NAMALWA (cell line): Measurements from ENCODE around the gene FNDC3B.

Experiments used
- DNase-seq: peaks from one replicate; pipeline ENCODE4 v3.0.0-alpha.2; 2015; ENCODE audit warnings: low spot score

FNDC3B gene

GRCh38 chr3:172287937-172288477 is 248.6 kb downstream of the FNDC3B start:
- no peak for DNase-seq

DNA sequence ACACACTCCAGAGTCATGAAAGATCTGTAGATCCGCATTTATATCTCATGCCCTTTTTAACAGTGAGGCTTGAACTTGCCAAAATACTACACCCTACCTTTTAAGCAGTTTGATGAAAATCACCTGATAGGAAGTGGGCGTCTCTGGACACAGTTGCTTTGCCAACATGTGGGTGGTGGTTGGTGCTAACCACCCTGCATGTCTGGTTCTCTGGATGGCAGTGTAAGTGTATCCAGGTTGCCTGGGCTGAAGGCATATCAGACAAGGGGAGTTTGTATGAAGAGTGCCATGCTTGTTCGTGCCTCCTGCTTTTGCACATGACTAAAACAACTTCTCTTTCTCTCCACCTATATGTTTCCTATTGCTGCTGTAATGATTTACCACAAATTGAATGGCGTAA is 249.3 kb downstream of the FNDC3B start:
- DNase-seq, result no peak

DNA sequence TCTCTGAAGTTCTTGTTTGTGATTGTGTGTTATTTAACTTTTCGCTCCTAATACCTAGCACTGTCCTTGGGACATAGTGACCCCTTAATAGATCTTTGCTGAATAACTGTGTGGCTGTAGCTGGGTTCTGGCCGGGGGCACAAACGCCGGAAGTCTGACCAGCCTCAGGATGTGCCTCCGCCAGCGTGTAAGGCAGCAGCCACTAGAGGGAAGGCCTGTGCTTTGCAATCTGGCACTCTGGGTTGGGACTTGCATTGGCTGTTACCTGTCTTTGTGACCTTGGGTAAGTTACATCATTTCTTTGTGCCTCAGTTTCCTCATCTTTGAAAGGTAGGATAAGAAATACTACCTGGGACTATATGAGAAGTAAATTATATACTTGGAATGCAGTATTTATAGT is 250.2 kb downstream of the FNDC3B start:
- DNase-seq, result no peak

- DNase-seq, result no peak
Observed at GRCh38 chr3:172290457-172290856, 251.1 kb downstream of the FNDC3B start.

- DNase-seq, result no peak
Observed at GRCh38 chr3:172291650-172292049, 252.3 kb downstream of the FNDC3B start.

DNA sequence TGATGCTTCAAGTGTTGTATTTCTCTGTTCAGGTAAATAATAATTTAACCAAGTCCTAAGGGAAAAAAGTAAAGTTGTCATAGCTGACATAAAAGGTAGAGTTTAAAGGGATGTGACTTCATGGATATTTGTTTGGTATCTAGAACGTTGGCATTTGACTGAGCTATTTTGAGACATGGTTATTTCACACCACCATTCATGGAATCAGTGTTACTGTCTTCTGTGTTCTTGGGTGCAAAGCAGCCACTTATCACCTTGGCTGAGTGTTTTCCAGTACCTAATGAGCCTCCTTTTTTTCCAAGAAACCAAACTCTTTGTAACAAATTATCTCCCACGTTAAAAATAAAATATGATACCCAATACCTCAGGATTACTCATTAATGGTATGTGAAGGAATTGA is 253.0 kb downstream of the FNDC3B start:
- DNase-seq, result no peak

GRCh38 chr3:172293093-172293492 is 253.7 kb downstream of the FNDC3B start:
- DNase-seq, result no peak

GRCh38 chr3:172294223-172294806 is 254.9 kb downstream of the FNDC3B start:
- no peak for DNase-seq

GRCh38 chr3:172296248-172296974 is 257.0 kb downstream of the FNDC3B start:
- DNase-seq, result no peak

DNA sequence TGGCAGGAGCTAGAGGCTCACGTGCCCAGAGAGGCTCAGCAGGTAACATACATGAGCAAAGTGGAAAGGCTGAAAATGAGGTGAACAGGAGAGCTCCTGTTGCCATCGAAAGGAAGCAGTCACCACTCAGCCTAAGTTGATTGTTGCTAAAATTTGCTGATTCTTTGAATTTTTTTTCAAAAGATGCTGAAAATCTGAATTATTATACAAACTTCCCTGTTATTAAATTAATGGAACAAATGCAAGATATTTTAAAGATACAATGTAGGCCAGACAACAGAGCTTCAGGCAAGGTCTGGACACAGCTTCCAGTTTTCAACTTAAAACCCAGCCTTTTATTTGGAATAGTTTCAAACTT is 257.6 kb downstream of the FNDC3B start:
- DNase-seq, result no peak

- no peak for DNase-seq
Observed at GRCh38 chr3:172298247-172298646, 258.9 kb downstream of the FNDC3B start.

- DNase-seq, result no peak
Observed at GRCh38 chr3:172300187-172300586, 260.8 kb downstream of the FNDC3B start.

- no peak for DNase-seq
Observed at GRCh38 chr3:172300862-172301261, 261.5 kb downstream of the FNDC3B start.

DNA sequence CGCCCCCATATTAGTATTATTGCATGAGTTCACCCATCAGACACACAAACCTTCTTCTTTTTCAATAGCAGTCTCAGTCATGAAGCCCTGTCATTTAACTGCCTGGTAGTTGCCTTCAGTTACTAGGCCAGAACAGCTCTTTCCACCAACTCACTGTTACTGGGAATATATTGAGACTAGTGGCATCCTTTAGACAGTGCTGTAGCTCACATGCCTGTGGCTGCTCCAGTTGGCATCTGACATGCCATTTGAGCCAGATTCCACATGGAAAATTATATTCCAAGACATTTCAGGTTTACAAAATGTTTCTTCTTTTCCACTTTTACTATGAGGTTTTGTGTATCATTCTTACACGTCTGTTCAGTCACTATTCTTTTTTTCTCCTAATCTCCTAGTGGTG is 262.8 kb downstream of the FNDC3B start:
- DNase-seq, result no peak

DNA sequence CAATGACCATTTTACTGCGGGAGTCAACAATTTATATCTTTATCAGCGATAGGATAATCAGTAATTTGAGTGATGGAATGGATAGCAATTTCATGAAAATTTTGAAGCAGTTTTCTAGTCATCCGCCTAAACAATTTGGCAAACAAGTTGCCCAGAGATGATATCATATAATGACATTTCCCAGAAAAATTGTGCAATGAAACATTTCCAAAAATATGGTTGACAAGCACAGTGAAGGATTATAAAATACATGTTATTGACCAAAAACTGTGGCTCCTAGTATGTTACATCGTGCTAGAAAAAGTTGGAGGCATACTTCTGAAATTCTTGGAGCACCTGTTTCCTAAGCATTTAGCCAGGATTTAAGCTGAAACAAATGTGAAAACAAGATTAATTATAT is 263.8 kb downstream of the FNDC3B start:
- no peak for DNase-seq

GRCh38 chr3:172303941-172304558 is 264.7 kb downstream of the FNDC3B start:
- no peak for DNase-seq

- DNase-seq, result no peak
Observed at GRCh38 chr3:172305552-172305951, 266.2 kb downstream of the FNDC3B start.

GRCh38 chr3:172305974-172306373 is 266.6 kb downstream of the FNDC3B start:
- no peak for DNase-seq

GRCh38 chr3:172307141-172307560 is 267.8 kb downstream of the FNDC3B start:
- no peak for DNase-seq

DNA sequence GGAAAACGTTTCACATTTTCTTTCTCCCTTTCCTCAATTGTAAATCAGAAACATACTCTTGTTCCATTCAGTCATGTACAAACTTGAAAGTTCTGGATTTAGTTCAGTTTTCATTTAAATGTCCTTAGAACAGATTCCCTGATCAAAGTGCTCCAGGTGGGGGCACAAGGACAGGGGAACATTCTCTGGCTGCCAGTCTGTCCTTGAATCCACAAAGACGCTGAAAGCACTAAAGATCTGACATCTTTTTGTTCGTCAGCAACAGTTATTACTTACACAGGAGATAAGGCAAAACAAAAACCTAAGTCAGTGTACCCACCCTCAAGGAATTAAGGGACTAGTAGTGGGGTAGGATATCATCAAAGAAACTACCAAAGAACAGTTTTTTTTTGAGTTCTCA is 269.7 kb downstream of the FNDC3B start:
- no peak for DNase-seq

GRCh38 chr3:172309741-172310427 is 270.5 kb downstream of the FNDC3B start:
- DNase-seq, result no peak

DNA sequence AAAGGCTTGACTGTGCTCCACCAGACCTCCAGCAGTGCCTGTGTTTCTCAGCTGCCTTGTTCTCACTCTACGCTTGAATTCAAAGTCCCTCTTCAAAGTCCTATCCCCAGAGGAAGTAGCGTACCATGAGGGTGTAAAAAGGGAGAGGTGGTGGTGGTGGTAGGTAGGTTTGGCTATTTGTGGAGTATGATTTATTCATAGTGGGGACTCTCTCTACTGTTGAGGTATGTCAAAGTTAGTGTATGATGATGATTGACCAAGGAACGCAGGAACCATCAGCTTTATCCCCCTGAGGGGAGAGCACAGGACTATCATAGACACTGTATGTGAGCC is 271.0 kb downstream of the FNDC3B start:
- DNase-seq, result no peak

GRCh38 chr3:172311217-172311616 is 271.8 kb downstream of the FNDC3B start:
- no peak for DNase-seq
